B cell (primary cell): ENCODE data around the gene RSPH1. TPM values are rescaled to one million over a fixed set of nuclear protein-coding genes. Genes with fewer than 3 reads are reported as not detected.

Experiments used
- ATAC-seq: fragments of 200-7000 bp; cut with Tn5 transposase; one replicate; pipeline ENCODE4 v1.10.0; 2021; ENCODE audit warnings: low read depth, mild to moderate bottlenecking, moderate number of reproducible peaks, moderate library complexity
- CTCF ChIA-PET: fragments of 350-600 bp; sonication (Branson Sonifier 250); formaldehyde crosslinking; loops from one replicate; lab custom pipeline; 2021; ENCODE audit warnings: antibody characterized with exemption, inconsistent platforms; lab: Charles Lee
- POLR2A ChIA-PET: fragments of 350-600 bp; sonication (Branson Sonifier 250); formaldehyde crosslinking; loops from one replicate; lab custom pipeline; 2021; ENCODE audit warnings: antibody characterized with exemption; lab: Charles Lee
- DNase-seq: peaks from one replicate; pipeline ENCODE4 v3.0.0; 2013
- H2AFZ ChIP-seq: 2 replicates; pipeline ENCODE4 v1.6.1; 2012; ENCODE audit warnings: mild to moderate bottlenecking, low read depth, low read length; ENCODE audit not compliant: insufficient read depth, poor library complexity, severe bottlenecking
- H3K27ac ChIP-seq, 2 donors: 1 replicate in 1 of 2; 2 replicates in 1 of 2; pipeline ENCODE4 v1.5.1; 2012 to 2013; ENCODE audit warnings: low read length in 2 of 2, mild to moderate bottlenecking in 2 of 2, moderate library complexity in 1 of 2
- H3K27me3 ChIP-seq, 4 experiments: fragments of 200-600 bp in 1 of 4; sonication (generic) in 1 of 4; replicated peaks in 1 of 4; 1 replicate in 2 of 4; 2 replicates in 2 of 4; pipeline versions ENCODE4 v1.6.1 to v1.7.0; 2013 to 2016; ENCODE audit warnings: low read length in 3 of 4, mild to moderate bottlenecking in 2 of 4, mixed read lengths in 1 of 4, moderate library complexity in 1 of 4; ENCODE audit not compliant: insufficient read depth in 4 of 4, control insufficient read depth in 3 of 4; ENCODE audit errors: control extremely low read depth in 1 of 4
- H3K36me3 ChIP-seq, 2 experiments: replicated peaks in 1 of 2; 1 replicate in 1 of 2; 2 replicates in 1 of 2; pipeline versions ENCODE4 v1.6.1 to v1.7.1; 2013; ENCODE audit warnings: low read length in 1 of 2; ENCODE audit not compliant: insufficient read depth in 2 of 2, control insufficient read depth in 1 of 2; ENCODE audit errors: control extremely low read depth in 1 of 2, extremely low read depth in 1 of 2
- H3K4me1 ChIP-seq, 2 donors: fragments of 200-600 bp in 1 of 2; sonication (generic) in 1 of 2; 1 replicate in 1 of 2; 2 replicates in 1 of 2; pipeline versions ENCODE4 v1.5.1 to v1.6.1; 2013 to 2017; ENCODE audit warnings: low read length in 2 of 2; ENCODE audit not compliant: control insufficient read depth in 2 of 2, insufficient read depth in 2 of 2
- H3K4me2 ChIP-seq: replicated peaks from 2 replicates; pipeline ENCODE3; 2012; ENCODE audit warnings: mild to moderate bottlenecking, low read depth, low read length; ENCODE audit not compliant: poor library complexity, severe bottlenecking
- H3K4me3 ChIP-seq, 5 experiments: fragments of 200-600 bp in 1 of 5; sonication (generic) in 1 of 5; 1 replicate in 3 of 5; 2 replicates in 2 of 5; pipeline versions ENCODE4 v1.5.1 to v1.7.0; 2011 to 2016; ENCODE audit warnings: low read length in 4 of 5, mild to moderate bottlenecking in 4 of 5, low read depth in 2 of 5, control low read depth in 1 of 5, moderate library complexity in 1 of 5; ENCODE audit not compliant: insufficient read depth in 1 of 5; ENCODE audit errors: control extremely low read depth in 1 of 5, extremely low read depth in 1 of 5
- H3K79me2 ChIP-seq: fragments of 200-600 bp; sonication (generic); one replicate; pipeline ENCODE4 v1.6.0; 2016; ENCODE audit warnings: low read length; ENCODE audit not compliant: control insufficient read depth, insufficient read depth
- H3K9ac ChIP-seq: fragments of 200-600 bp; sonication (generic); 2 replicates; pipeline ENCODE4 v1.6.1; 2017; ENCODE audit warnings: mild to moderate bottlenecking, low read length, moderate library complexity
- H3K9me3 ChIP-seq, 3 donors: one replicate each; pipeline versions ENCODE4 v1.6.1 to v1.7.1; 2013; ENCODE audit warnings: low read length in 2 of 3; ENCODE audit not compliant: control insufficient read depth in 2 of 3, insufficient read depth in 1 of 3; ENCODE audit errors: control extremely low read depth in 1 of 3
- H4K20me1 ChIP-seq: 2 replicates; pipeline ENCODE4 v1.6.0; 2012; ENCODE audit warnings: mild to moderate bottlenecking, low read length; ENCODE audit not compliant: insufficient read depth, control insufficient read depth, poor library complexity, severe bottlenecking
- H3K27ac Mint-ChIP-seq: one replicate; pipeline ENCODE4 v1.8.0; 2021; ENCODE audit warnings: mixed read lengths
- H3K27me3 Mint-ChIP-seq: one replicate; pipeline ENCODE4 v1.8.0; 2021; ENCODE audit warnings: mixed read lengths
- H3K4me1 Mint-ChIP-seq: one replicate; pipeline ENCODE4 v1.8.0; 2021; ENCODE audit warnings: mixed read lengths
- H3K4me3 Mint-ChIP-seq: one replicate; pipeline ENCODE4 v1.8.0; 2021; ENCODE audit warnings: mixed read lengths
- H3K9me3 Mint-ChIP-seq: one replicate; pipeline ENCODE4 v1.8.0; 2022; ENCODE audit warnings: mixed read lengths; ENCODE audit not compliant: insufficient read depth
- EZH2 ChIP-seq: IDR thresholded peaks from 2 replicates; pipeline ENCODE4 v1.6.1; 2012; ENCODE audit warnings: borderline replicate concordance, low read depth, mild to moderate bottlenecking, moderate library complexity, low read length; ENCODE audit not compliant: insufficient read depth, poor library complexity, severe bottlenecking
- WGBS: methylation state at CpG from one replicate; pipeline ENCODE4 v1.1.5; 2013; ENCODE audit warnings: missing lambda C conversion rate; ENCODE audit not compliant: insufficient coverage; 5-methylcytosine and 5-hydroxymethylcytosine counted together
- intact Hi-C: fragments of 100-400 bp; cut with micrococcal nuclease; formaldehyde crosslinking; loops from one replicate; pipeline ENCODE4 v1.10.0; 2022
- polyA plus RNA-seq: library from polyadenylated mRNA; depleted of rRNA; stranded (reverse); fragments of >200 nt; gene quantifications from 2 replicates; pipeline ENCODE4 v1.2.3, GENCODE V29; 2012
- total RNA-seq, 2 donors: library from RNA; stranded (reverse); fragments of 120-200 nt in 1 of 2; gene quantifications; 1 replicate in 1 of 2; 2 replicates in 1 of 2; pipeline versions ENCODE4 v1.2.3 to v1.2.4, GENCODE V29; 2013 to 2022
- TF ChIP-seq, protein P1 (sequence below): fragments of 200-600 bp; IDR thresholded peaks from one replicate; pipeline ENCODE4 v1.8.0; 2022; ENCODE audit warnings: antibody characterized with exemption, mild to moderate bottlenecking

The RSPH1 gene
- total and polyA plus RNA-seq, 2 donors (not counting 1 experiment from before 2014, with no cell fraction given), result 0.10 to 0.64 TPM

DNA sequence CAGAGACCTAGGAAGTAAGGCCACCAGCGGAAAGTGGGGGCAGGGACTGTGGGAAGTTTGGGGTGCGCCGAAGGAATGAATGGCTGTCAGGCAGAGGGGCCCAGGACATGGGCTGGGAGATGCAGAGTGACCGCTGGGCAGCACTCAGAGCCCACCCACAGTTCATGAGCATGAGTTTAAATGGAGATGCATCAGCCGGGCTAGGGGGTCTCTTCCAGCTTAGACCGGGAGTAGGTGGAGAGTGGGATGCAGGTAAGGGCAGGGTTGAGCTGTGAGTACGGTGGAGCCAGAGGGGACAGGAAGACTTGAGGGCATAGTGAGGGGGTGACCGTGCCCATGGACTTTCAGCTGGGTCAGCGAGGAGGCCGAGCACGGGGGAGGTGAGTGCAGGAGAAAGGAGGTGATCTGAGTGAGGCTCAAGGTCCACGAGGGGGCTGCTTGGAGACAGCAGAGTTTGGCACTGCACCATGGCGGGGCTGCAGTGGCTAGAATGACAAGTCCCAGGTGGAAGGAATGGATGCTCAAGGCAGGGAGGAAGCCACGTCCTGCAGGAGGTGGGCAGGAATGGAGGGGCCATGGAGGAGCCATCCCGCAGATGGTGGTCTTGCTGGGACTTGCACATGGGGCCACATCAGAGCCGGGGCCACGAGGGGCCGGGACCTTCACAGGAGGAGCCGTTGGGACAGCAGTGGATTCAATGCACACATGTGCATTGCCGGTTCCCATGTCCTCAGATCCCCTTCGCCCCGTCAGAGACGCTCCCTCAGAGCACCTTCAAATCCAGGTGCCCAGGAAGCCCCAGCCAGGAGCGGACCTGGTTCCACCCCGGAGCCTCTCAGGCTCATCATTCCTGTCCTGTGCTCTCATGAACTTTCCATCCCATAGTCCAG lies 57.5 kb downstream of the RSPH1 start:
- Histone ChIP-seq H3K4me3 (no peak overlapping the region), H3K9me3 (peaks cover 0 to 18% (median 5%) of the 10 kb centered on the region in 3 donors), H3K4me2 (no peak overlapping the region), H2AFZ (no peak overlapping the region), H3K27ac (no peak overlapping the region), H3K79me2 (no peaks in the 10 kb centered on the region), H4K20me1 (no peaks in the 10 kb centered on the region), H3K4me1 (no peaks in the 10 kb centered on the region), H3K27me3 (peaks cover 0 to 18% (median 4%) of the 10 kb centered on the region in 4 experiments), H3K36me3 (no peaks in the 10 kb centered on the region), H3K9ac (no peak overlapping the region)
- intact Hi-C loops, result no loop called here
- 88% methylated on average over 25 of the region's 25 CpGs for WGBS
- ChIA-PET POLR2A (no interaction called here), CTCF (no interaction called here)
- peaks cover 28% of the 10 kb centered on the region for H3K27me3 Mint-ChIP-seq
- ATAC-seq, result no peak
- H3K27ac Mint-ChIP-seq, result no peak overlapping the region
- TF ChIP-seq, protein P1, sequence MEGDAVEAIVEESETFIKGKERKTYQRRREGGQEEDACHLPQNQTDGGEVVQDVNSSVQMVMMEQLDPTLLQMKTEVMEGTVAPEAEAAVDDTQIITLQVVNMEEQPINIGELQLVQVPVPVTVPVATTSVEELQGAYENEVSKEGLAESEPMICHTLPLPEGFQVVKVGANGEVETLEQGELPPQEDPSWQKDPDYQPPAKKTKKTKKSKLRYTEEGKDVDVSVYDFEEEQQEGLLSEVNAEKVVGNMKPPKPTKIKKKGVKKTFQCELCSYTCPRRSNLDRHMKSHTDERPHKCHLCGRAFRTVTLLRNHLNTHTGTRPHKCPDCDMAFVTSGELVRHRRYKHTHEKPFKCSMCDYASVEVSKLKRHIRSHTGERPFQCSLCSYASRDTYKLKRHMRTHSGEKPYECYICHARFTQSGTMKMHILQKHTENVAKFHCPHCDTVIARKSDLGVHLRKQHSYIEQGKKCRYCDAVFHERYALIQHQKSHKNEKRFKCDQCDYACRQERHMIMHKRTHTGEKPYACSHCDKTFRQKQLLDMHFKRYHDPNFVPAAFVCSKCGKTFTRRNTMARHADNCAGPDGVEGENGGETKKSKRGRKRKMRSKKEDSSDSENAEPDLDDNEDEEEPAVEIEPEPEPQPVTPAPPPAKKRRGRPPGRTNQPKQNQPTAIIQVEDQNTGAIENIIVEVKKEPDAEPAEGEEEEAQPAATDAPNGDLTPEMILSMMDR, result no peak
- no peak for TF ChIP-seq EZH2
- DNase-seq, result no peak
- H3K4me3 Mint-ChIP-seq, result no peak overlapping the region
- peaks cover 3% of the 10 kb centered on the region for H3K9me3 Mint-ChIP-seq
- peaks cover 3% of the 10 kb centered on the region for H3K4me1 Mint-ChIP-seq

DNA sequence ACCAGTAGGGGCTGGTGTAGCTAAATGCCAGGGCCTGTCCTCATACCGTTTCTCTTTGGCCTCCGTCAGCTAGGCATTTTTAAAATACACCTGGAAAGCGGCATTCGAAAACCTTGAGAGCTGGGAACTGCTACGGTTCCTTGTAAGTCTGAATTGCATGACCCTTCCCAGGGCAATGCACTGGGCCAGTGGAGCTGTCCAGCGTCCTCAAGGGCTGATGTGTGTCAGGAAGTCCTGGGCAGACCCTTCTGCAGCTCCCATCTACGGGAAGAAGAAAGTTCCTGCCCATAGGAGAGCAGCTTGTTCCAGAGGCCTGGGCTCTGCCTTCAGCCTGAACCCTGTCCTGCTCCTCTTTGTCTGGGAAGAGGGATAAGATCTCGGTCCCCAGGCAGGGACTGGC lies 58.2 kb downstream of the RSPH1 start:
- ChIA-PET CTCF (no interaction called here), POLR2A (no interaction called here)
- Mint-ChIP-seq H3K9me3 (peaks cover 4% of the 10 kb centered on the region), H3K4me1 (peaks cover 3% of the 10 kb centered on the region), H3K27ac (no peak overlapping the region), H3K27me3 (peaks cover 36% of the 10 kb centered on the region), H3K4me3 (no peak overlapping the region)
- Histone ChIP-seq H3K27ac (no peak overlapping the region), H3K4me1 (no peaks in the 10 kb centered on the region), H3K4me3 (no peak overlapping the region), H3K9me3 (peaks cover 0 to 22% (median 6%) of the 10 kb centered on the region in 3 donors), H3K36me3 (no peaks in the 10 kb centered on the region), H2AFZ (no peak overlapping the region), H3K4me2 (no peak overlapping the region), H3K27me3 (peaks cover 0 to 18% (median 4%) of the 10 kb centered on the region in 4 experiments), H3K9ac (no peak overlapping the region), H3K79me2 (no peaks in the 10 kb centered on the region), H4K20me1 (no peaks in the 10 kb centered on the region)
- intact Hi-C loops, result no loop called here
- 80% methylated on average over 8 of the region's 8 CpGs for WGBS
- no peak for TF ChIP-seq EZH2
- TF ChIP-seq, protein P1, result no peak
- DNase-seq (no peak), ATAC-seq (no peak)
